ENCODE measurements around the gene CXCL12. TPM values are rescaled to one million over a fixed set of nuclear protein-coding genes. Genes with fewer than 3 reads are reported as not detected.
A peak's percentile ranks its signal among the peaks of the same experiment; 100 is the strongest.

Gene CXCL12
- total RNA-seq, 1 donor from 2014 or later, result 2.2 TPM

GRCh38 chr10:44385696-44386441, 972 bp upstream of the CXCL12 start:
- Mint-ChIP-seq H3K4me1 (ENCODE audit: low read depth, unreplicated experiment) (peaks cover 5% of the 10 kb centered on the region), H3K36me3 (ENCODE audit: unreplicated experiment) (no peaks in the 10 kb centered on the region), H3K9me3 (ENCODE audit: unreplicated experiment) (peaks cover 3% of the 10 kb centered on the region), H3K4me3 (ENCODE audit: unreplicated experiment) (peak overlapping the region; percentile 82), H3K27me3 (ENCODE audit: unreplicated experiment) (peaks cover 12% of the 10 kb centered on the region), H3K27ac (ENCODE audit: unreplicated experiment) (no peak overlapping the region)
- no peak for DNase-seq
- no peak for TF ChIP-seq CTCF (IDR thresholded peaks at IDR 0.05; ENCODE audit: partially characterized antibody, unreplicated experiment)

GRCh38 chr10:44384601-44385025, 284 bp downstream of the CXCL12 start:
- H3K36me3 Mint-ChIP-seq (ENCODE audit: unreplicated experiment), result no peaks in the 10 kb centered on the region
- no peak for TF ChIP-seq CTCF (IDR thresholded peaks at IDR 0.05; ENCODE audit: partially characterized antibody, unreplicated experiment)
- H3K4me1 Mint-ChIP-seq (ENCODE audit: low read depth, unreplicated experiment), result peaks cover 5% of the 10 kb centered on the region
- H3K4me3 Mint-ChIP-seq (ENCODE audit: unreplicated experiment), result no peak overlapping the region
- peaks cover 12% of the 10 kb centered on the region for H3K27me3 Mint-ChIP-seq (ENCODE audit: unreplicated experiment)
- DNase-seq, result peak; percentile 58
- H3K27ac Mint-ChIP-seq (ENCODE audit: unreplicated experiment), result no peak overlapping the region
- peaks cover 3% of the 10 kb centered on the region for H3K9me3 Mint-ChIP-seq (ENCODE audit: unreplicated experiment)

- peaks cover 5% of the 10 kb centered on the region for H3K4me1 Mint-ChIP-seq (ENCODE audit: low read depth, unreplicated experiment)
- no peak overlapping the region for H3K27ac Mint-ChIP-seq (ENCODE audit: unreplicated experiment)
- DNase-seq, result peak; percentile 55
- H3K27me3 Mint-ChIP-seq (ENCODE audit: unreplicated experiment), result peaks cover 12% of the 10 kb centered on the region
- no peaks in the 10 kb centered on the region for H3K36me3 Mint-ChIP-seq (ENCODE audit: unreplicated experiment)
- peaks cover 3% of the 10 kb centered on the region for H3K9me3 Mint-ChIP-seq (ENCODE audit: unreplicated experiment)
- no peak for TF ChIP-seq CTCF (IDR thresholded peaks at IDR 0.05; ENCODE audit: partially characterized antibody, unreplicated experiment)
- peak overlapping the region; percentile 82 for H3K4me3 Mint-ChIP-seq (ENCODE audit: unreplicated experiment)
Measured at GRCh38 chr10:44383749-44384600, 922 bp downstream of the CXCL12 start.

GRCh38 chr10:44382981-44383748, 1.7 kb downstream of the CXCL12 start:
- DNase-seq, result no peak
- Mint-ChIP-seq H3K27ac (ENCODE audit: unreplicated experiment) (no peak overlapping the region), H3K4me1 (ENCODE audit: low read depth, unreplicated experiment) (peaks cover 5% of the 10 kb centered on the region)

More at GRCh38 chr10:44382981-44383748, 1.7 kb downstream of the CXCL12 start:
- Mint-ChIP-seq H3K36me3 (ENCODE audit: unreplicated experiment) (no peaks in the 10 kb centered on the region), H3K9me3 (ENCODE audit: unreplicated experiment) (peaks cover 3% of the 10 kb centered on the region), H3K4me3 (ENCODE audit: unreplicated experiment) (peak overlapping the region; percentile 16), H3K27me3 (ENCODE audit: unreplicated experiment) (peaks cover 15% of the 10 kb centered on the region)
- no peak for TF ChIP-seq CTCF (IDR thresholded peaks at IDR 0.05; ENCODE audit: partially characterized antibody, unreplicated experiment)
